Nephron (organoid): ENCODE data around the gene PNPLA6.

ENCODE experiments used
- H3K27ac Mint-ChIP-seq, 3 experiments: 2 replicates each; pipeline ENCODE4 v1.8.0; 2020; ENCODE audit warnings: mixed read lengths in 3 of 3, mild to moderate bottlenecking in 2 of 3, moderate library complexity in 1 of 3
- H3K27me3 Mint-ChIP-seq: 2 replicates; pipeline ENCODE4 v1.8.0; 2021; ENCODE audit warnings: low read depth, mild to moderate bottlenecking, moderate library complexity, mixed read lengths
- H3K36me3 Mint-ChIP-seq: 2 replicates; pipeline ENCODE4 v1.8.0; 2020; ENCODE audit warnings: low read depth, mixed read lengths
- H3K4me1 Mint-ChIP-seq: 2 replicates; pipeline ENCODE4 v1.8.0; 2020; ENCODE audit warnings: mixed read lengths
- H3K4me3 Mint-ChIP-seq, 3 experiments: 2 replicates each; pipeline ENCODE4 v1.8.0; 2020; ENCODE audit warnings: mild to moderate bottlenecking in 3 of 3, mixed read lengths in 3 of 3, moderate library complexity in 2 of 3
- H3K9me3 Mint-ChIP-seq: 2 replicates; pipeline ENCODE4 v1.8.0; 2020; ENCODE audit warnings: mixed read lengths
- TF ChIP-seq, protein P1 (sequence below), 3 experiments: fragments of 200-600 bp; sonication (generic); IDR thresholded peaks; one replicate each; pipeline ENCODE4 v1.5.0; 2021; ENCODE audit warnings: antibody characterized with exemption in 3 of 3; ENCODE audit not compliant: unreplicated experiment in 3 of 3

PNPLA6 gene

GRCh38 chr19:7509625-7510024, 25.9 kb upstream of the PNPLA6 start:
- peaks cover 11% of the 10 kb centered on the region for H3K27me3 Mint-ChIP-seq
- H3K4me3 Mint-ChIP-seq: no peak overlapping the region
- no peak overlapping the region for H3K27ac Mint-ChIP-seq
- H3K4me1 Mint-ChIP-seq: peaks cover 4% of the 10 kb centered on the region
- H3K36me3 Mint-ChIP-seq: no peaks in the 10 kb centered on the region
- TF ChIP-seq, protein P1, sequence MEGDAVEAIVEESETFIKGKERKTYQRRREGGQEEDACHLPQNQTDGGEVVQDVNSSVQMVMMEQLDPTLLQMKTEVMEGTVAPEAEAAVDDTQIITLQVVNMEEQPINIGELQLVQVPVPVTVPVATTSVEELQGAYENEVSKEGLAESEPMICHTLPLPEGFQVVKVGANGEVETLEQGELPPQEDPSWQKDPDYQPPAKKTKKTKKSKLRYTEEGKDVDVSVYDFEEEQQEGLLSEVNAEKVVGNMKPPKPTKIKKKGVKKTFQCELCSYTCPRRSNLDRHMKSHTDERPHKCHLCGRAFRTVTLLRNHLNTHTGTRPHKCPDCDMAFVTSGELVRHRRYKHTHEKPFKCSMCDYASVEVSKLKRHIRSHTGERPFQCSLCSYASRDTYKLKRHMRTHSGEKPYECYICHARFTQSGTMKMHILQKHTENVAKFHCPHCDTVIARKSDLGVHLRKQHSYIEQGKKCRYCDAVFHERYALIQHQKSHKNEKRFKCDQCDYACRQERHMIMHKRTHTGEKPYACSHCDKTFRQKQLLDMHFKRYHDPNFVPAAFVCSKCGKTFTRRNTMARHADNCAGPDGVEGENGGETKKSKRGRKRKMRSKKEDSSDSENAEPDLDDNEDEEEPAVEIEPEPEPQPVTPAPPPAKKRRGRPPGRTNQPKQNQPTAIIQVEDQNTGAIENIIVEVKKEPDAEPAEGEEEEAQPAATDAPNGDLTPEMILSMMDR (IDR thresholded peaks at IDR 0.05; ENCODE audit: unreplicated experiment in 3 of 3): no peak
- H3K9me3 Mint-ChIP-seq: no peaks in the 10 kb centered on the region

- H3K36me3 Mint-ChIP-seq: no peaks in the 10 kb centered on the region
- TF ChIP-seq, protein P1 (IDR thresholded peaks at IDR 0.05; ENCODE audit: unreplicated experiment in 3 of 3): no peak
- no peaks in the 10 kb centered on the region for H3K9me3 Mint-ChIP-seq
- H3K27ac Mint-ChIP-seq: no peak overlapping the region
- peaks cover 17% of the 10 kb centered on the region for H3K27me3 Mint-ChIP-seq
- H3K4me3 Mint-ChIP-seq: peak overlapping the region in 1 of 3 experiments; percentile 61
- H3K4me1 Mint-ChIP-seq: peaks cover 23% of the 10 kb centered on the region
Measured at GRCh38 chr19:7512400-7512851, 23.1 kb upstream of the PNPLA6 start.

GRCh38 chr19:7513809-7514642, 21.5 kb upstream of the PNPLA6 start:
- H3K9me3 Mint-ChIP-seq: no peaks in the 10 kb centered on the region
- H3K36me3 Mint-ChIP-seq: peaks cover 10% of the 10 kb centered on the region
- peak overlapping the region; percentile 92 to 96 (median 94) for H3K4me3 Mint-ChIP-seq
- H3K27ac Mint-ChIP-seq: peak overlapping the region; percentile 91 to 99 (median 99)
- H3K4me1 Mint-ChIP-seq: peaks cover 27% of the 10 kb centered on the region
- peaks cover 17% of the 10 kb centered on the region for H3K27me3 Mint-ChIP-seq
- TF ChIP-seq, protein P1 (IDR thresholded peaks at IDR 0.05; ENCODE audit: unreplicated experiment in 3 of 3): no peak

GRCh38 chr19:7515110-7515644, 20.3 kb upstream of the PNPLA6 start:
- Mint-ChIP-seq H3K4me1 (peaks cover 27% of the 10 kb centered on the region), H3K27ac (peak overlapping the region; percentile 99 to 100 (median 99)), H3K27me3 (peaks cover 7% of the 10 kb centered on the region), H3K4me3 (peak overlapping the region; percentile 92 to 96 (median 94)), H3K9me3 (no peaks in the 10 kb centered on the region), H3K36me3 (peaks cover 14% of the 10 kb centered on the region)
- TF ChIP-seq, protein P1 (IDR thresholded peaks at IDR 0.05; ENCODE audit: unreplicated experiment in 3 of 3): no peak

DNA sequence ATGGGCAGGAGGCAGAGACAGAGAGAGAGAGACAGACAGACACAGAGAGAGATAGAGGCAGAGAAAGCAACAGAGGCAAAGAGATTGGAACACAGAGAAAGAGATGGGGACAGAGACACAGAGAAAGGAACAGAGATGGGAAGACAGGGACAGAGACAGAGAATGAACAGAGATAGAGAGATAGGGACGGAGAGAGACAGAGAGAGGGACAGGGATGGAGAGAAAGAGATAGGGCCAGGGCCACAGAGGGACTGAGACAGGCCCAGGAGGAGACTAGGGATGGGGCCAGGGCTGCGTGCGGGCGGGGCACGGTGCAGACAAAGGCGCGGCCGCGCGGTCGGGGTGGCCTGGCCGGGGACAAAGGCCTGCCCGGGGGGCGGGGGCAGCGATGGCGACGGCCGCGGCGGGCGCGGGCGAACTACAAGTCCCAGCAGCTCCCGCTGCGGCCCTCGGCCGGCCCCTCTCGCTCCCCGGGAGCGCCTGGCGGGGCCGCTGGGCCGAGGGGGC, 19.8 kb upstream of the PNPLA6 start, which contains the start of gene ZNF358:
TSS of gene ZNF358 (plus strand) at position 459 of the 507 bp plus-strand sequence. CDS start 3,140 bp downstream, outside the sequence.
- TF ChIP-seq, protein P1 (IDR thresholded peaks at IDR 0.05; ENCODE audit: unreplicated experiment in 3 of 3): no peak
- H3K4me3 Mint-ChIP-seq: peak within 1 kb of the TSS; percentile 94 to 96 (median 96)
- H3K27ac Mint-ChIP-seq: peak within 1 kb of the TSS; percentile 99 to 100 (median 99)
- peaks cover 14% of the 10 kb centered on the region for H3K36me3 Mint-ChIP-seq
- peaks cover 5% of the 10 kb centered on the region for H3K27me3 Mint-ChIP-seq
- H3K4me1 Mint-ChIP-seq: peaks cover 27% of the 10 kb centered on the region
- no peaks in the 10 kb centered on the region for H3K9me3 Mint-ChIP-seq
